HuH-7 (cell line): ENCODE data around the gene HABP4.
A peak's percentile ranks its signal among the peaks of the same experiment; 100 is the strongest.

Source experiments
- DNase-seq: peaks from one replicate; pipeline ENCODE4 v3.0.0; 2011; ENCODE audit warnings: low spot score

HABP4 gene

DNA sequence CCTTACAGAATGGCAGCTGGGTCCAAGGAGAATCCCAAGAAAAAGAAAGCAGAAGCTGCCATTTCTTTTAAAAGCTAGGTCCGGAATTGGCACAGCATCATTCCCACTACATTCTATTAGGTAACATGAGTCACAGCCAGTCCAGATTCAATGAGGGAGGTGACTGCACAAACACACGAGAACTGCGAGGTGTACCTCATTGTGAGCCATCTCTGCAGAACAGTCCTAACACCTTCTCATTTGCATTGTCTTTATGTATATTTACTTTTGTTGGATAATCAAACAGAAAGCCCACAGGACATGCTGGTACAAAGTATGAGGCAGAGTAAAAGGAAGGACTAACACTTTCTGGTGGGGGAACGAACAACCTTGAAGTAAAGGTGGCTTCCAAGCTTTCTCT, 14.6 kb upstream of the HABP4 start:
- no peak for DNase-seq

DNA sequence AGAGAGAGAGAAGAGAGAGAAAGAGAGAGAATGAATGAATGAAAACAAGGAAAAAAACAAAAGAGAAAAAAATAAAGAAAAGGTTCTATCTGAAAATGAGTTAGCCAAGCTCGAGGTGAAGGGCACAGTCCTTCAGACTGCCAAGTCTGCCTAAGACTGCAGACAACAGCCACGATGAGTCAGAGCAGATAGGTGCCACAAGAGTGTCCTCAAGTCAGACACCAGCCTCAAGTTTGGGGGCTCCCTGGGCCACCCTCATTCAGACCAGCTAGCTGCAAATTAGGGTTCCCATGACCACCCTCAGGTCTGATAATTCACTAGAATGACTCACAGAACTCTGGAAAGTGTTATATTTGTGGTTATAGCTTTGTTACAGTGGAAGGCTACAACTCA, 13.9 kb upstream of the HABP4 start:
- DNase-seq, result no peak

DNA sequence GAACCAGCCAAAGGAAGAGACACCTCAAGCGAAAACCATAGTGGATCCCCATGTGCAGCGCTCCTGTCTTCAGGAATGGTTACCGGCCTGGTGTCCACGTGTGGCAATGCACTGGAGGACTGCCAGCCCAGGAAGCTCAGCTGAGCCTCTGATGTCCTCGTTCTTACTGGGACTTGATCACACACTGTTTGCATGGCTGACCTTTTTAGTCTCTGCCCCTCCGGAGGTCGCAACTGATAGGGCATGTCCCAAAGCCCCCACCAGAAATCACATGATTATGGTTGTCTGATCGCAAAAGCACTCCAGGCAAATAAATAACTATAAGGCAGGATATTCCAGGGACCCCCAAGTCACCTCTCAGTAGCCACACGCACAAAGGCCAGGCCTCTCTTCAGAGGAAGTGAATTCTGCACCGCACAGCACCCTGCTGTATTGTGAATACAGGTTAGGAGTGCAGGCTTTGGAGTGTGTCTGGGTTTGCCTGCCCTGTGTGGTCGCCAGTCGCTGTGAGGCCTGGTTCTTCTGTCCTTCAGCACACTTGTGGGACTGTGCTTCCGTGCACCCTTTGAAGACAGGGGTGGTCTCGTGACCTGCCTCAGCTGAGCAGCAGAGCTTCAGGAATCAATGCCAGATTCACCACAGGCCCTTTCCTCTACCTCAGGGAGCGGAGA, 13.4 kb upstream of the HABP4 start:
- no peak for DNase-seq

DNA sequence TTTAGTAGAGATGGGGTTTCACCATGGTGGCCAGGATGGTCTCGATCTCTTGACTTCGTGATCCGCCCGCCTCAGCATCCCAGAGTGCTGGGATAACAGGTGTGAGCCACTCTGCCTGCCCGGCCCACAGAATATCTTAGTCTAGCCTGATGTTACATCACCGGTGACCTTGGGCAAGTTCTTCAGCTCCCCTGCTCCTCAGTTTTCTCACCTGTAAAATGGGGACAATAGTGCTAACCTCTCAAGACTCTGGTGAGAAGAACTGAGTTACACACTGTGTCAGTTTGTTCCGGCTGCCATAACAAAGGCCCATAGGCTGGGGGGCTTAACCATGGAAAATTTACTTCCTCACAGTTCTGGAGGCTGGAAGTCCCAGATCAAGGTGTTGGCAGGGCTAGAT, 12.5 kb upstream of the HABP4 start:
- no peak for DNase-seq

DNA sequence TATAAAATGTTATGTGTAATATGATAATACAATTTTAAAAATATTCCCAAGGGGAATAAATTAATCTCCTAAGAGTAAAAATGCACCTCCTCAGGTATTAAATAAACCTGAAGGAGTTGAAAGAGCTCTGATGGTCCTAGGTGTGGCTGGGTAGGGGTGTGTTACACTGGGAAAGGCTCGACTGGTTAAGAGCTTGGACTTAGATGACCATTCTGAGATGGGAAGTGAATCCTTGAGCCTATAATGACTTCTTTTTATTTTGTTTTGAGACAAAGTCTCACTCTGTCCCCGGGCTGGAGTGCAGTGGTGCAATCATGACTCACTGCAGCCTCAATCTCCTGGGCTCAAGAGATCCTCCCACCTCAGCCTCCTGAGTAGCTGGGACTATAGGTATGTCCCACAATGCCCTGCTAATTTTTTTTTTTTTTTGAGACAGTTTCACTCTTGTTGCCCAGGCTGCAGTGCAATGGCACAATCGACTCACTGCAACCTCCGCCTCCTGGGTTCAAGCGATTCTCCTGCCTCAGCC, 9.2 kb upstream of the HABP4 start:
- DNase-seq, result no peak

DNA sequence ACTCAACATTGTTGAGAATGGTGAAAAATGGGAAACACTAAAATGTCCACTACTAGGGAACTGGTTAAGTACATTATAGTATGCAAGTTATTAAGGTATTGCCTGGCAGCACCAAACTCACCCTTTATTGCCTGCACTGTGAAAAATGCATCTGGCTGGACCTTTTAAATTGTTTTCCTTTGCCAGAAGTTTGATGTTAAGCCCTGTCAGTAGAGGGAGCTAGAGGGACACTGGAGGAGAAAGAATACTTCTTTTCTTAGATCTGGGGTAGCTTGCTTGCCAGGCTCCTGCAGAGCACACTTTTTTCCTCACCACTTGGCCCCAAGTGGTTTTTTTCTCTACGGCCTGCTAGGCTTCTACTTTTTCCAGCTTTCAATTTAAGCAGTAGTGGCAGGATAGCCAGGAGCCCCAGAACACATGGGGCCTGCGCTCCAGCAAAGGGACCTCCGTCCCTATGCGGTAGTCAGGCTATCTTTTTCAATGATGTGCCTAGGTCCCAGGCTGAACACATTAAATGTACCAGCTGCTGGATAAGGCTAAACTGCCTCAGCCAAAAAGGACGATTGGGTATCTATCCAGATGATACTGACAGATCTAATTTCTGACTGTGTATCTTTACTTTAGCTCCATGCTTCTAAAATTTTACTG, 8.0 kb upstream of the HABP4 start:
- DNase-seq, result peak; percentile 28

DNA sequence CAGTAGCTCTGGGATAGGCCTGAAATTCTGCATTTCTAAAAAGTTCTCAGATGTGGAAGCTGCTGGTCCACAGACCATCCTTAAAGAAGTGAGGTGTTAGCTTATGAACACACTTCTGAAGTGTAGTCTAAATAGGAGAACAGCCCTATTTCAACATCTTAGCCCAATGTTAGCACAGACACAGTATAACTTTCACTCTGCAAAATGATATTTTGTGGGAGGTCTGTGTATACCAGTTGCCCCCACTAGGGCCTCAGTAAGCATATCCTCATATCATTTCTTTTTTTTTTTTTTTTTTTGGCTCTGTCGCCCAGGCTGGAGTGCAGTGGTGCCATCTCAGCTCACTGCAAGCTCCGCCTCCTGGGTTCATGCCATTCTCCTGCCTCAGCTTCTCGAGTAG, 7.5 kb upstream of the HABP4 start:
- no peak for DNase-seq

DNA sequence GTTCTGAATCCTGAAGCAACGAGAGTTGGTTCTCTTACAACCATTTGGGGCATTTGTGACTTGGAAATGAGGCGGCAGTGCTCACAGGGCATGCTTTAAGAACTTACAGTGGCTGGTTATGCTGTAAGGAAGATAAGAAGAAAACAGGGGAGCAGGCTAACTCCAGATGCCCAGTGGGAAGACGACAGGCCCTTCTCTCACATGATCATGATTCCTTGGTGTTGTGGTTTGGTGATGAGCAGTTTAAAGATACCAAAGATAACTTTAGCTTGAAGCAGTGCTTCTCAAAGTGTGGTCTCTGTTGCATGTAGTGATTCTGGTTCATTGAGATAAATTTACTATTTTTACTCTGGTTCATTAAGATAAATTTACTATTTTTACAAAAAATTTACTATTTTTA, 2.6 kb upstream of the HABP4 start:
- no peak for DNase-seq

DNA sequence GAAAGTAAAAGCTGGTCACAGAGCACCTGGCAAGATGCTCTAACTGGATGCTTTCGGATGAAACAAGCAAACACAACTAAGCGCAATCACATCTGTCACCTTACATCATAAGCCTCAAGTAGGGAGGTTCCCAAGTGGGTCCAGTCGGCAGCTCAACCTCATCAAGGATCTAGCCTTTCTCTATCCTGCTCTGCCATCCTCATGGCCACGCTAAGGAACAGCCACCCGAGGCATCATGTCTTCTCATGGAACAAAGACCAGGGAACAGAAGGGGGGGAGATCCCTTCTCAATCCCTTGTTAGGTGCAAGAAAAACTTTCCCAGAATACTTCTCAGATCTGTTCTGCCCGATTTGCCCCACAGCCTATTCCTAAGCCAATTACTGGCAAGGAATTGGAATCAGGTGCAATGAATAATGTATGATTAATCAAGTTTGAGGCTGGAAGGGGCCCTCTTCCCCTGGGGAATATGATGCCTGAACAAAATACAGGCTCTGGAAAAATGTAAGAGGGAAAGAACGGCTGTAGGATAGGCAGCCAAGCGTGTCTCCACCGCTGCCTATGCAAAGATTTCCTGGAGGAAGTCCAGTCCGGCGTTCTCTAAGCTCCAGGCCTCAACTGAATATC, 1.3 kb upstream of the HABP4 start:
- DNase-seq, result no peak

DNA sequence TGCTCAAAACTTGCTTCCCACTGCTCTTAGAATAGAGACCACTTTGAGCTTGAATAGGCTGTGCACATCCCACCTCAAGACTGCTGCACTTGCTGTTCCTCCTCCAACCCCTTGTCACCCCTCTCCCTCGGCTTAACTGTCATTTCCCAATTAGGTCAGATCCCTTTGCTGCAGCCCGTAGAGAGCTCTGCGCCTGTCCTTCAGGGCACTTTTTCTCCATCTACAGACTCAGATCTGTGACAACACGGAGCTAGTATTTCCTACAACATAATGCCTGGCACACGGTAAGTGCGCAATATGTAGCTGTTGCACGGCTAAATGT, 485 bp upstream of the HABP4 start:
- no peak for DNase-seq

DNA sequence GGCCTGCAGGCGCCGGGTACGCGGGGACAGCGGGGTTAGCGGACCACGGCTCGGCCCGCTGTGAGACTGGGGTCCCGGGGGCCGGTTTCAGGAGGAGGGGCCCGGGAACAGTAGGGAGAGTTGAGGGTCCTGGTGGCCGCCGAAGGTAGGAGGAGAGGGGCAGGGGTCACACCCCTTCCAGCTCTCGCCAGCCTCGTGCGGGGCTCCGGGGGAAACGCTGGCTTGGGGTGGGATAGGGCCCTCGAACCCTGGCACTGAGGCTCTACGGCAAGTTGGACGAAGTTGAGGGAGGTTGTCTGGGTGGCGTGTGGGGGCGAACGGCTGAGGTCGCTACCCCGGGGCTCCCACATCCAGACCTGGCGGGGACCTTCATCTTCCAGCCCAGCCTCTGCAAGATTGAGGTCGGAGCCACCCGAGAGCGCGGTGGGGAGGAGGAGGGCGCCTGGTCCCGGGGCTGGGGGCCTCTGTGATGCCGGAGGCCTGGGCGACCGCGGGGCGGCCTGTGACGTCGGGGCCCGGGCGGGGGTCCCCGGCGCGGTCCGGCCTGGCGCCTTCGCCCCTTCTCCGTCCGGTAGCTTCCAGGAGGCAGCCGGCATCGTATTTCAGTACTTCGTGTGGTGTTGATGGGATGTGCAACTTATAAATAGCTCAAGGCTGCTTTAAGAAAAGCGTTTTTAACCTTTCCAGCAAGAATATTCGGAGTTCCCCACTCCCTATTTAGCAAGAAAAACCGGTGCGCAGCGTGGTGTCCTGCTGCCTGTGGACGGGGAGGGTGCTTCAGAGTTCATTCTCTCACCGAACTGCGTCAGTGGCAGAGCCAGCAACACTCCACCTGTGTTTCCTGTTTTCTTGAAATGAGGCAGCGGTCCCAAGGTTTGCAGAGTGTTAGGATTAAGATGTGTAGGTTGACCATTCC, 902 bp downstream of the HABP4 start:
- DNase-seq, result peak; percentile 59

DNA sequence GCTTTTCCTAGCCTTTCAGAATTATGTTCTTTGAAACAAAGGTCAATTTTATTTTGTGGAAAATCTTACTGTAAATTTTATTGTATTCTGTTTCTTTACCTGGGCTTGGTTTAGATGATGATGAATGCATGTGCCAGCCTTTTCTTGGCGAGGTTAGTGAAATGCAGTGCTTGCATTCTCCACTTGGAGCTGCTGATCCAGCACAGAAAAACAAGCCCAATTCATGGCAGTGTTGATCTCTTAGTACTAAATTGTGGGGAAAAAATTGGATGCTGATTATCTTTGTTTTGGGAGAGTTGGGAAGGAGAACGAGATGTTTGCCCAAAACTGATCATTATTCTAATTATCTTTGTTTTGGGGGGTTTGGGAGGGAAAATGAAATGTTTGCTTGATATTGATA, 3.7 kb downstream of the HABP4 start:
- peak; percentile 45 for DNase-seq

DNA sequence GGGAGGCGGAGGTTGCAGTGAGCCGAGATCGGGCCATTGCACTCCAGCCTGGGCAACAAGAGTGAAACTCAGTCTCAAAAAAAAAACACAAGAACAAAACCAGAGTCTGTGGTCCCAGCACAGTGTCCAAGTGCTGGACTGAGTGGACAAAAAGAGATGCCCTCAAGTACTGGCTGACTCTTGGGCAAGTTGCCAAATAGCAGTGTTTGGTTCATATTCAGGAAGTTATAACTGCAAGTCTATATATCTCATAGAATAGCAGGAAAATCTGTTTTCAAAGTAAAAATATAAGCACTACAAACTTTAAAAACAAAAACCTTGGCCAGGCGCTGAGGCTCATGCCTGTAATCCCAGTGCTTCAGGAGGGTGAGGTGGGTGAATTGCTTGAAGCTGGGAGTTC, 7.3 kb downstream of the HABP4 start:
- no peak for DNase-seq

DNA sequence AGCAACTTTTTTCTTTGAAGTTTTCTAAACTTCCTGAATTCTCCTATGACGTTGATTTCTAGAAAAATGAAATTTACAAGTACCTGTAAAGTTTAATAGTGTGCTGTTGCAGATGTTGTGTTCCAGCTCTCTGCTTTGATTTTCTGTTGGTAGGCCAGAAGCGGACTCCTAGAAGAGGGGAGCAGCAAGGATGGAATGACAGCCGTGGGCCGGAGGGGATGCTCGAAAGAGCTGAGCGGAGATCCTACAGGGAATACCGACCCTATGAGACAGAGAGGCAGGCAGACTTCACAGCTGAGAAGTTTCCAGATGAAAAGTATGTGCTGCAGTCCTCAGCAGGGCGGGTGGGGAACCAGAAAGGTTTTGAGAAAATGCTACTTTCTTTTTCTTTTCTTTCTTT, 8.3 kb downstream of the HABP4 start:
- no peak for DNase-seq

DNA sequence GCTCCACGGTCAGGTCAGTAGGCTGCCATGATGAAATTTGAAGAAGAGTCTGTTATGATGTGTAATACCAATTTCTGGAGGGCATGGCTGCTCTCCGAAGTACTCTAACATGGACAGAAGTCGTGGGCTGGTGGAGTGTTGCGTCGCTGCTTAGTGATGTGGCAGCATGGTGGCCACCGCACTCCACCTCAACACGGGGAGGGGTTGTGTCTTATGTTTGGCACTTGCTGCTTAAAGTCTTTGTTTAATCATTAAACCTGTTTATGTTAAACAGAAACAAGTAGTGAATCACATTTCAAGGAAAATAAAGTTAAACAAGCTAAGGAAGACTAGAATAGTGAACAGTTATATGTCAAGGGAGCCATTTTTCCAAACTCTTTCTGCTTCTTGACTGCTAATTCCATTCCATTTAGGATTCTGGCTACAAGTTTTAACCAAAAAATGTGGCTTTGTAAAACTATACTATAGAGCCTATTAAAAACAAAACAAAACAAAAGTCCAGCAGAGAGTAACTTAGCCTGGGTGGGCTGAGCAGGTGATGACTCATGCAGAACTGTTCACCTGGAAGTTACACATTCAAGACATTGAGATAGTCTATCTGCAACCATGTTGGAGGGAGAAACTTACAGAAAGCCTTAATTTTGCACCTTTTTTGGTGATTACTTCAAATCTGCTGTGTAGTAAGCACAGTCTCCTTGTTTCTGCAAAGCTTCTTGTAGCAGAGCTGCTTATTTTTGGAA, 9.5 kb downstream of the HABP4 start:
- no peak for DNase-seq

DNA sequence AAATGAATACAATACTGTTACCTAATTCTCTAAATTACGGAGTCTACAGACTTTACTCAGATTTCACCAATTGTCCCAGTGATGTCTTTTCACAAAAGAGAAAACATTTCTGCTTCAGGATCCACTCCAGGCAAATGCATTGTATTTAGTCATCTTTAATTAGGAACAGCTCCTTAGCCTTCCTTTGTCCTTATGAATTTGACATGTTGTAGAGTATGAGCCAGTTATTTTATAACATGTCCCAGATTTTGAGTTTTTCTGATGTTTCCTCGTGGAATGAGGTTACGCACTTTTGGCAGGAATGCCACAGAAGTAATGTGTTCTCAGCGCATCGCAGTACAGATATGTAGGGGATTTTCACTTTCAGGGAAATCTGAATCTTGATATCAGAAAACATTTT, 10.5 kb downstream of the HABP4 start:
- DNase-seq, result no peak

DNA sequence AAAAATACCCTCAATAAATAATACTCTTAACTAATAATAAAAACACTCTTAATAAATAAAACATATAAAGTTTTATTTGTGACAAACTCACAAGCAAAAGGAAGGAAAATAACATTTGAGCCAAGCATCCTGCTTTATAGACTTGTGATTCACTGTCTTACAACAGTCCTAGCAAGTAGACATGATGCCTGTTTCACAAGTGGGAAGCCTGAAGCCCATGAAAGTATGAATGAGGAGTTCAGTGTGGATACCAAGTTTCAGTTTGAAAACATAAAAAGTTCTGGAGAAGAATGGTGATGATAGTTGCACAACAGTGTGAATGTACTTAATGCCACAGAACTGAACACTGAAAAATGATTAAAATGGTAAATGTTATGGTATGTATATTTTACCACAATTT, 10.9 kb downstream of the HABP4 start:
- DNase-seq, result no peak

DNA sequence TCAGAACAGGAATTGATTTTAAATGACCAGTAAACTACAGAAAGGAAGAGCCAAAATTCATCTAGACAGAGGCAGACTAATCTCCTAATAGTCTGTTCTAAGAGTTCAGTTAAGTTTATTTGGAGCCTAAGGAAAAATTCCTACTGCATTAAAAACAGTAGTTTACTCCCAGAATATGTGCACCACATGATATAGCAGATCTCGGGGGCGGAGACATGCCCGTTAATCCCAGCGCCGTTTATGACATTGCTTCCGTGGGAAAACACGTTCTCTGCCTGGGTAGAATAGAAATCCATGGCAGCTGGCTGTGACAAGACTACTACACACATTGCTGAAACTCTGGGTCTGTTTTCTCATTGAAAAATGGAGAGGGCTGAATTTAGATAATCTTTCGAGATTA, 11.4 kb downstream of the HABP4 start:
- DNase-seq, result no peak

DNA sequence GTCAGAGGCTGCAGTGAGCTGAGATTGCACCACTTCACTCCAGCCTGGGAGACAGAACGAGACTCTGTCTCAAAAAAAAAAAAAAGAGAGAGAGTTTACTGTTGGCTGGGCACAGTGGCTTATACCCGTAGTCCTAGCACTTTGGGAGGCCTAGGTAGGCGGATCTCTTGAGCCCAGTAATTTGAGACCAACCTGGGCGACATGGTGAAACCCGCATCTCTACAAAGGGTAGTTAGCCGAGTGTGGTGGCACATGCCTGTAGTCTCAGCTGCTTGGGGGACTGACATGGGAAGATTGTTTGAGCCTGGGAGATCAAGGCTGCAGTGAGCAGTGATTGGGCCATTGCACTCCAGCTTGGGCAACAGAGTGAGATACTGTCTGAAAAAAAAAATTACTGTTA, 12.6 kb downstream of the HABP4 start:
- no peak for DNase-seq

DNA sequence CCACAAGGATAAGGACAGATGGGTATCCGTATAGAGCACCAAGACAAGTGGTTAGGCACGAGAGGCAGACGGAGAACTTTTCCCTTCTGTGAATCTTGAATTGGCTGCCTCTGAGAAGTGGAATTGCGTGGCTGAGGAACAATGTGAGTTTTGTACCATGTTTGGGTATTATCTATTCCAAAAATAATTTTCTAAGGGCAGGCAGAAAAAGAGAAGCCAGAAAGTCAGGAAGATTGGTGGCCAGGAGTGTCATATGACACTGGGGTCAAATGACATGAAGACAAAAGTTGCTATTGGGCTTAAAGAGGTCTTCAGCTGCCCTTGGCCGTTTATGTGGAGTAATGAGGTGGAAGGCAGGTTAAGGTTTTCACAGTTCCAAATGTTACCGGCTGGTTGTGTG, 14.5 kb downstream of the HABP4 start:
- DNase-seq, result no peak

DNA sequence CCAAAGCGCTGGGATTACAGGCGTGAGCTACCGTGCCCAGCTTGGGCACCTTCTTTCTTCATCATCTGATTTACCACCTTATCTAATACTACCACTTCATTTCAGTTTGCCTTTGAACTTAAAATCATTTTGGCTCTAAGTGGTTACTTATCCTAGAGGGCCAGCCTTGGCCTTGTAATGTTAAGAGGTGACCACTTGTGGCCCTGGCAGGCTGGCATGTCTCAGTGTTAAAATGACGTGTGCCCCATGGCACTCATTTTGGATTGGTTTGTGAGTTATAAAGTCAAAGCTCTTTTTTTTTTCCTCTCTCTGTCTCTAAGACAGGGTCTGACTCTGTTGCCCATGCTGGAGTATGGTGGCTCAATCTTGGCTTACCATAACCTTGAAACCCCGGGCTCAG, 17.8 kb downstream of the HABP4 start:
- DNase-seq, result no peak

DNA sequence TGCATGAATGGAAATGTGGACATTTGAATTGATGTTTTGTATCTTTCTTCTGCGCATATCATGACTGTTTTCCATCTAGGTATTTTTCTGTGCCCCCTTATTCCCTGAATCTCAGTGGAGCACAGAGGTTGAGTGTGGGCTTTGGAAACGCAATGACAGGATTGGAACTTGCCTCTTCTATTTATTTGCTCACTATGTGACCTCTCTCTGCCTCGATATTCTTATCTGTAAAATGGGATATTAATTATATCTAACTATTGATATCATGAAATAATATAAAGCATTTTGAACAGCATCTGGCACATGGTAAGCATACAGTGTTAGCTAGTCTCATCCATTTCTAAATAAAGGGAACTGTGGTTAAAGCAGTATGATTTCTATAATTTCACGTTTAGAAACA, 26.0 kb downstream of the HABP4 start:
- no peak for DNase-seq
